22Rv1 (cell line): Measurements from ENCODE around the gene KIAA1549.

Experiments
- H3K27ac ChIP-seq: fragments of 450-650 bp; 2 replicates; pipeline ENCODE4 v1.5.1; 2017
- CTCF ChIP-seq: fragments of 450-650 bp; IDR thresholded peaks from 2 replicates; pipeline ENCODE4 v1.5.1; 2017; ENCODE audit warnings: mild to moderate bottlenecking
- ZFX ChIP-seq: fragments of 450-650 bp; IDR thresholded peaks from 2 replicates; pipeline ENCODE4 v1.6.1; 2017; ENCODE audit warnings: antibody characterized with exemption, borderline replicate concordance

Gene KIAA1549

DNA sequence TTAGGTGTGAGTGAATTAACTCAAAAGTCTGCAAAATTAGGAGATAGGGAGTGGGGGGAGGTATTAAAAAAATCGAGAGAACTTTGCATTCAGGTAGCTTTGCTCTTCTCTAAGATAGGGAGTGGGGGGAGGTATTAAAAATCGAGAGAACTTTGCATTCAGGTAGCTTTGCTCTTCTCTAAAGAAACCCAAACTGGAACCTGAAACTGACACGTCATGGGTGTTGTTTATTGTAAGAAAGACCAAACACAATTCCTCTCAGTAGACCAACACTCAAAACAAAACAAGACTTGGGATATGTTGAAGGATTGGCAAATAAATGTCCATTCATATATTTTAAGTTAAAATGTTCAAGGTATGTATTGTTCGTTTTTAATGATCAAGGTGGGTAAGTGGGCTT lies 87.9 kb downstream of the KIAA1549 start:
- TF ChIP-seq CTCF = no peak
- TF ChIP-seq ZFX = no peak
- peak overlapping the region; percentile 93 for H3K27ac ChIP-seq

DNA sequence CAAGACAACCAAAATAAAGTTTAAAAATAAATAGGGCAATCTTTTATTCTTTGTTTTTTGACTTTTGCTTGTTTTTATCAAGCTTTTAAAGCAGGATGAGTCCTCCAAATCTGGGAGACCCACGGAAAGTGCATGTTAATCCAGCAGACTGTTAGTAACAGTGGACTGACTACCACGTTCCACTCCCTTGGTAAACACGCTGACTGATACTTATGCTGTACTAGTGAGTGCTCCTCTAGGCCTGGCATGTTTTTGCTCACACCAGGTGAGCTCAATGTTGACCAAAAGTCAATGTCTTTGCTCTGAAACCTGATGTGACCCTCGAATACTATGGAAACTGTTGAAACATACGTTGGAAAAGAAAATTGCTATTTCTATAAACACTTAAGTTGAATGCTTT lies 88.4 kb downstream of the KIAA1549 start:
- peak overlapping the region; percentile 93 for H3K27ac ChIP-seq

DNA sequence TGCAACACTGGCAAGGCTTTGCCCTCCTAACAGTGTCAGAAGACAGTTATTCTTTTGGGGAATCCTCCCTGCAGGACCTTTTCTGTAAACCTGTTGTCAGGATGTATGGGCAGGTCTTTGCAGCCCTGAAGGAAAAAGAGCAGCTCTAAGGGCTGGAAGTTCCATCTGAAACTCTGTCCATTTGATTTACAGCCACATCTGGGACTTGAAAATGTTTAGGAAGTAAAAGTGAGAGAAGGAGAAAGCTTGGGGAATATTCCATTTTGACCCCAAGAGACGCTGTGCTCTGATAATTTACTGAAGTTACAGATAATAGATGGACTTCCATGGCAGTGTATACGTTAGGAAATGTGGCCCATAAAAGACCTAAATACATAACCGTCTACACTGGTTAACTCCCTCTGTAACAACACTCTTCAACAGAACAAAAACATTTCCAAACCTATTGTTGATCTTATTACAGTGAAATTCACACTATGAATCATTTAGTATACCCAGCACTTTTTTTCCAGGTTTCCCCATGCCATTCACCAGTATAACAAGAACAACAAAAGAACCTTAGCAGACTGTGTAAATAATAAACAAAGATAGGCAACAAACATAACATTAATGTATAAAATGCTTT lies 89.1 kb downstream of the KIAA1549 start:
- no peak for TF ChIP-seq ZFX
- no peak for TF ChIP-seq CTCF
- peak overlapping the region; percentile 93 for H3K27ac ChIP-seq

More for the DNA sequence above, 88.4 kb downstream of the KIAA1549 start:
- no peak for TF ChIP-seq ZFX
- no peak for TF ChIP-seq CTCF

GRCh38 chr7:138891446-138891810 lies 89.8 kb downstream of the KIAA1549 start:
- peak overlapping the region; percentile 93 for H3K27ac ChIP-seq

GRCh38 chr7:138890499-138891445 lies 90.4 kb downstream of the KIAA1549 start:
- no peak for TF ChIP-seq CTCF
- no peak for TF ChIP-seq ZFX
- H3K27ac ChIP-seq = peak overlapping the region; percentile 93

More at GRCh38 chr7:138891446-138891810, 89.8 kb downstream of the KIAA1549 start:
- no peak for TF ChIP-seq ZFX
- TF ChIP-seq CTCF = no peak

DNA sequence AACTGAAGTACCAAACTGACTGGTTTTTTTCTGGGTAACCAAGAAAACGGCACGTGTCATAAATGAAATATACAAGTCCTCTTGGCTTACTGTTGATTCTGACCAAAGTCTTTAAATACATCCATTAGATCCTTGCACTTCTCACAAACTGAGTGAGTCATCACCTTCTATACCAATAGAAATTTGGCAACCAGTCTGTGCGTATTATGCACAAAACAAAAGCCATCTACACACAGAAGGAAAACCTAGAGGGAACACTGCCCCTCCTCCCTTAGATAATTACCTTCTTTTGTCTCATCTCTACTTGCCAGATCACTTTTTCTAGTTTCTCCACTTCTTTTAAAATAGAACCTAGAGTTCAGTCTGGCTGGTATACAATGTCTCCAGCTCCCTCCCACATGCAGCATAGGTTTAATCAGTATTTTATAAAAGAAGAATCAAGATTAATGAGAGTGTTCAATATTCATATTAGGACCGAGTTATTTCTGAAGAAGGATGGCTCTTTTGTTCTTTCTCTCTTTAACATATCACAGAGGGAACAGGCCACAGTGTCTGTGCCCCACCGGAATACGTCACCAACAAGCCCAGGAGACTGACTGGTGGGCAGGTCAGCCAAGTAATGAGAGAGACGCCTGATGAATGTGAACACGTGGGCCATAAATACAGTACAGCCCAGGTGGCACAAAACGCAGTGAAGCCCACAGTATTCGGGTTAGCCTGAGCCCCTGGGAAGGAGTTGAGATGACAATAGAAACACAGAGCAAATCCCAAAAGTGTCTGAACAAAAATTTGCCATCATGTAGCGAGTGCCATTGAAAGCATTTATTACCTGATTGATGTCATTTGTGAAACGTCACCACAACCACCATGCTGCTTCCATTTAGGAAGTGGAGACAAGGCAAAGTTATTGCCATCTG lies 91.3 kb downstream of the KIAA1549 start:
- TF ChIP-seq ZFX = no peak
- TF ChIP-seq CTCF = no peak
- peak overlapping the region; percentile 93 for H3K27ac ChIP-seq
